ENCODE measurements around the gene DGCR8.
"Not testable (repeated sequence)": the region's sequence is repeated elsewhere in the genome, so short reads cannot be mapped to it uniquely, and the experiment has no call there.

The DGCR8 gene

DNA sequence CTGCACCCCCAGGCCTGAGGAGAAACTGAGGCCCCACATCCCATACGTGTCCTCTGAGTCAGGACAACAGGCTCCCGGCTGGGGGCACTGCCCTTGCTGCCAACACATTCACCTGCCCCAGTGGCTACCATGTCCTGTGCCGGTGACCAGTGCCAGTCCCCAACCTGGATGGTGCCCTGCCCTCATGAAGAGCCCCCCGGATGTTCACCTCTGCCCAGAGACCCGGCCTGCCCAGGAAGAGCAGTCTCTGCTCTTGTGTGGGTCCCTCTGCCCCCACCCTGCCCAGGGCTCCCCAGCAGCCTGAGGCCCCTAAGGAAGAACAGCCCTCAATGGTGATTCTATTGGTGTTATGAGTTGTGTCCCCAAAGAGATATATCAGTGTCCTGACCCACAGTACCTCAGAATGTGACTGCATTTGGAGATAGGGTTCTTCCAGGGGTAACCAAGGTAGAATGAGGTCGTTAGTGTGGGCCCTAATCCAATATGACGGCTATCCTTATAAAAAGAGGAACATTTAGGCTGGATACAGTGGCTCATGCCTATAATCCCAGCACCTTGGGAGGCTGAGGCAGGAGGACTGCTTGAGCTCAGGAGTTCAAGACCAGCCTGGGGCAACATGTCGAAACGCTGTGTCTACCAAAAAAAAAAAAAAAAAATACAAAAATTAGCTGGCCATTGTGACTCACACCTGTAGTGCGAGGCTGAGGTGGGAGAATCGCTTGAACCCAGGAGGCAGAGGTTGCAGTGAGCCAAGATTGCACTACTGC is 13.2 kb upstream of the DGCR8 start:
- DNase-seq = no peak

DNA sequence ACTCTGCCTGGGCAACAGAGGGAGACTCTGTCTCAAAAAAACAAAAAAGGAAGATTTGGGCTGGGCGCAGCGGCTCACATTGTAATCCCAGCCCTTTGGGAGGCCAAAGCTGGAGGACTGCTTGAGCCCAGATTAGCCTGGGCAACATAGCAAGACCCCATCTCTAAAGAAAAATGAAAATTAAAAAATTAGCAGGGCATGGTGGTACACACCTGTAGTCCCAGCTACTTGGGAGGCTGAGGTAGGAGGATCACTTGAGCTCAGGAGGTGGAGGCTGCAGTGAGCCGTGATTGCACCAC is 12.7 kb upstream of the DGCR8 start:
- DNase-seq = not testable (repeated sequence)

DNA sequence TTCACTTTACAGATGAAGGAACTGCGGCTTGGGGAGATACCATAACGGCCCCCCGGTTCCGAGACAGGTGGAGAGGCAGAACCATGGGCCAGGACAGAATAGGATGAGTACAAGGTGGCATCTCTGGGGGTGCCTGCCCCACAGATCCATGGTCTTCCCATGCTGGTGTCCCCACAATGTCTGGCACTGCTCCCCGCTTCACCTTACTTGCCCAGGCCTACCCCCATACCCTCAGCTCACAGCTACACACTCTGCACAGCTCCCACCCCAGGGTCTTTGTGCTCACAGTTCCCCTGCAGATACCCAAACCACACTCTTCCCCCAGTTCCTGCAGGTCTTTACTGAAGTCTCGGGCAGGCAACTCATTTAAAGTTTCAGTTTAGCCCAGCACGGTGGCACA is 11.4 kb upstream of the DGCR8 start:
- DNase-seq = no peak

DNA sequence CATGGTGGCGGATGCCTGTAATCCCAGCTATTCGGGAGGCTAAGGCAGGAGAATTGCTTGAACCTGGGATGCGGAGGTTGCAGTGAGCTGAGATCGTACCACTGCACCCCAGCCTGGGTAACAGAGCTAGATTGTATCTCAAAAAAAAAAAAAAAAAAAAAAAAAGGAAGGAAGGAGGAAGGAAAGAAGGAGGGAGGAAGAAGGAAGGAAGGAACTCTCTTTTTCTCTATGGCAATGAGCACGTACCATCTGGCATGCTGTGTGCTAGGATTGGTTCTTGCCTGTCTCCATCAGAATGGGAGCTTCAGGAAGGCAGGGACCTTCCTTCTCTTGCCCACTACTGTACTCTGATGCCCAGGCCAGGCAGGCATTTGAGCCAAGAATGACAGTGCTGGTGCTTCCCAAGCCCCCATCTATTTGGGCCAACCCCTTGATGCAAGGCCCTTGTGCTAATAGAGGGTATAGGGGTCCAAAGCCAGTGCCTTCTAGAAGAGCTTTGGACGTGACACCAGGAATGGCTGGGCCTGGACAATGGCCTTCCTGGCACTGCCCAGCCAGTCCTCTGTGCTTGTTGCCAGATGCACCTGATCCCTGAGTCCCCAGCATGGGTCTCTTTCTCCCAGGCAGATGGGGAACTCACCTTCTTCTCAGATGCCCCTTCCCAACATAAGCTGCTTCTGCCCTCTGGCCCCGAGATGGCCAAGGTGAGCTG is 10.6 kb upstream of the DGCR8 start:
- no peak for DNase-seq

DNA sequence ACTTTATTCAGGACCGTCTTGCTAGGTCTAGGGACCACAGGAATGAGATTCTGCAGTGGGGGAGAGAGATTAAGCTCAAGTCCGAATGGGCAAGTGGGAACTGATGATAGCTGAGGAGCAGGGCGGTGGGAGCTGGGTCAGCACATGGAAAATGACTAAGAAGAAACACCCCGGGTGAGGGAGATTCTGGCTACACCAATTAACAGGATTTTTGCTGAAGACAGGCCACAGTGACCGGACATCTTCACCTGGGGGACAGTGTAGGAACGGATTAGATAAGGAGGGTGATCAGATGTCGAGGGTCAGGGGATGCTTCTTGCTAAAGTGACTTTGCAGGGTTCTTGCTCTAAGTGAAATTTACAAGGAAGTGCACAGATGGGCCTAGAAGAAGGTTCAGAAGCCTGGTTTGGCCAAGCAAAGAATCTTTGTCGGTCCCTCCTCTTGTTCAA is 8.5 kb upstream of the DGCR8 start:
- DNase-seq = no peak

DNA sequence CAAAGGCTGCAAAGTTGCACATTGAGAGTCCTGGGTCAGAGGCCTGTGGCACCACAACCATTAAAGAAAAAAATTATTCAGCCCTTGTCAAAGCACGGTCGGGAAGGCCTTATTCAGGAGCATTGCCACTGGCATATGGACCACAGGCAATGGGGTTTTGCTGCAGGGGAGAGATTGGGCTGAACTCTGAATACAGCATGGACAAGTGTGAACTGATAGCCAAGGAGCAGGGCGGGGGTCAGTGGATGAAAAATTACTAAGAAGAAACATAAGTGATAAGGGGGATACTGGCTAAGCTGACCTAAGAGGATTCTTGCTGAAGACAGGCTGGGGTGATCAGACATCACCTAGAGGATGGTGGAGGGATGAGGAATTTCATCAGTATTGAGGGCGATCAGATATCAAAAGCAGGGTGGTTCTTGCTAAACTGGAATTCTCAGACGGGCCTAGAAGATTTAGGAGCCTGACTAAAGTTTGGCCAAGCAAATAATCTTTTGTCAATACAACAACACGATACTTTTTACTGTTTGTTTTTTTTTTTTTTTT is 3.3 kb upstream of the DGCR8 start:
- DNase-seq = no peak

DNA sequence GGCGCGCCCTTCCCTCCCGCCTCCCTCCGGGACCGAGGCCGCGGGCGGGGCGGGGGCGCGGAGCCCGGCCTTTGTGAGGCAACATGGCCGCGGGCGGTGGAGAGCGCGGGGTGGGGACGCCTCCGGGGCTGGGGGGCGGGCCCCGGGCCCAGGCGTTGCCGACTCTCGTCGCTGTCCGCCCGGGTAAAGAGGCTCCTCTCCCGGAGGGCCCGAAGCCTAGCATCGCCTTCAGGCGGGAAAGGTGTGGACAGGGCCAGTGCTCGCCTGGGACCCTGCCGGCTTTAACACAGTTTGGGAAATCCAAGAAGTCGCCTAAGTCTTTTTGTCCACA is 369 bp downstream of the DGCR8 start:
- DNase-seq = peak; percentile 58

DNA sequence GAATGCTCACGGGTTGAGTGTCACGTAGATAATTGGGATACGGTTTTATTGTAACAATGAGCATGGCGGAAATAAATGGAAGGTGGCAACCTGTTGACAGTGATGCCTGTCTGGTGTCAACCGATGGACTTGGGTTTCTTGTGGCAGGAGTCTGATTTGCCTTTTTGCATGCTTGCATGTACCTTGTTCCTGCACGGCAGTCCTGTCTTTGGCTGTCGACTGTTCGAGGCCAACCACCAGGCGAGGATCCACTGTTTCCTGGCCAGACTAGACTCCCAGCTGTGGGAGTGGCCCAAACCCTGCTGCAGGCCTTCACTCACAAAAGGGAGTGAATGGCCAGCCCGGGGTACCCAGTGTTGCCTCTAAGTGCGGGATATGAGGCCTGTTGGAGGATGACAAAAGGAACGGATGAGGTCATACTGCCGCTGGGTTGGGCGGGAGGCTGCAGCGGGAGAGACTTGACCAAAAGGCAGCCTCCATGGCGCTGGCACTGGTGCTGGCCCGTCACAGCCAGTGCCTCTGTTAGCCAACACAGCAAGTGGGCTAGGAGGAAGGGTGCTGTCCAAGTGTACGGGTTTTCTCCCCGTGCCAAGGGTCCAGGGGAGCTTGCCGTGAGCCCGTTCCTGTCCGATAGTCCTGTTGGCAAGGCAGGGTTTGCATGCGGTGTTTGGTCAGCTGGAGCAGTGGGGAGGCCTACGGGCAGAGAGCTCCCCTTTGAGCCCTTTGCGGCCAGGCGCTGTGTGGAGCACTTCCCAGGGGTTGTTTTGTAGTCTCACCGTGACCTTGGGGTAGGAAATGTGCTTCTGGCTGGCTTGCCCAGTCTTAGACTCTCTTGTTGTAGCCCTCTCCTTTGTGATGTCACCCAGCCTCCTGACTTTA is 974 bp downstream of the DGCR8 start:
- peak; percentile 44 for DNase-seq

DNA sequence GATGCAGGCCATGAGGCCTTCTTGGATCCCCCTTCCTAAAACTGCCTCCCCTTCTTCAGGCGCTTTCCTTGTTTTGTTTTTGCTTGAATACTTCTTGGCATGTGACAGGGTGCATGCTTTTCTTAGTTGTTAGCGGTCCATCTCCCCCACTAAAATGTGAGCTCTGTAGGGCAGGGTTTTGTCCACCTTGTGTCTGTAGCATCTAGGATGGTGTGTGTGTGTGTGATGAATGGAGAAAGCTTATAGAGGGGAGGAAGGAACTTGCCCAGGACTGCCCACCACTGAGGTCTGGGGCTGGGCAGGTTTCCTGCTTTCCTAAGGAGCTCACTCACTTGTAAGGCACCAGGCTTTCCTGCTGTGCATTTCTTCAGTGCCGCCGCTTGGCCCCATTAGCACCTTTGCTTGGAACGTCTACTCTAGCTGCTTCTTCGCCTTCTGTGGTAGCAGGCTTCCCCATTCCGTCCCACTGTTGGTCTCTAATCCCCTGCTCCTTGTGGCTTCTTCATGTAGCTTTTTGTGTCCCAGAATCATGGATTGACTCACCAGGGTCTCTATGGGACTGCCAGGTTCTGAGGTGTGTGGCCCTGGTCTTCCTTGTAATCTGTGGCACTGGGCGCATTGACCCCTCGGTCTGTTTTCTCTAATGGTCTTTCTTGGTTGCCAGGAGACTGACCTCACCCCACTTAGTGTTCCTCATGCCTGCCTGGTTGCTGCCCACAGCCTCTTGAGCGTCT is 3.3 kb downstream of the DGCR8 start:
- no peak for DNase-seq

DNA sequence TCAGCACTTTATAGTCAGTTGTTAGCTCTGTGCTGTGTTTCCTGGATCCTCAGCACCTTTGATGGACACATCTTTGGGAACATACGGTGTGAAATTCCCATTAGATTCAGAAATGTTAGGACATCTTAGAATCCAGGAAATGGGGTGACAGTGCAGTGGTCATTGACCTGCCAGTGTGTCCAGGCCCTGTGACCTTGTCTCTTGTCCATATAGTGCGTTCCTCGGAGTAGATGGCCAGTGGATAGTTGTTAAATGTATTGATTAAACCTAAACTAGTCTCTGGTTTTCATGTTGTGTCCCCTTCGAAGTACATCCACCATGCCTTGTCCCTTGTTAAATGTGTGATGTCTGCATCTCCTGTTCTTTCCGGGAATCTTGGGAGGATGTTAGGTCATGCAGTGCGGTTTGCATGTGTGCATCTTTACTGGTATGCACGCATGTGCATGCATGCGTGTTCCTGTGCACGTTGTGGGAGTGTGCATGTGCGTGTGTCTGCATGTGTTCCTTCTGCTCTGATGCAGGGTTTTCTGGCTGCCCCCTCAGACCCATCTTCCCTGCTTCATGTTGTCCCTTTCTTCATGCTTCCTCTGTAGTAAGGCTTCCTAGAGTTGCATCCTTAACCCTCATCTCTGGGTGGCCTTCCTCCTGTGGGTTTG is 4.0 kb downstream of the DGCR8 start:
- DNase-seq = no peak

DNA sequence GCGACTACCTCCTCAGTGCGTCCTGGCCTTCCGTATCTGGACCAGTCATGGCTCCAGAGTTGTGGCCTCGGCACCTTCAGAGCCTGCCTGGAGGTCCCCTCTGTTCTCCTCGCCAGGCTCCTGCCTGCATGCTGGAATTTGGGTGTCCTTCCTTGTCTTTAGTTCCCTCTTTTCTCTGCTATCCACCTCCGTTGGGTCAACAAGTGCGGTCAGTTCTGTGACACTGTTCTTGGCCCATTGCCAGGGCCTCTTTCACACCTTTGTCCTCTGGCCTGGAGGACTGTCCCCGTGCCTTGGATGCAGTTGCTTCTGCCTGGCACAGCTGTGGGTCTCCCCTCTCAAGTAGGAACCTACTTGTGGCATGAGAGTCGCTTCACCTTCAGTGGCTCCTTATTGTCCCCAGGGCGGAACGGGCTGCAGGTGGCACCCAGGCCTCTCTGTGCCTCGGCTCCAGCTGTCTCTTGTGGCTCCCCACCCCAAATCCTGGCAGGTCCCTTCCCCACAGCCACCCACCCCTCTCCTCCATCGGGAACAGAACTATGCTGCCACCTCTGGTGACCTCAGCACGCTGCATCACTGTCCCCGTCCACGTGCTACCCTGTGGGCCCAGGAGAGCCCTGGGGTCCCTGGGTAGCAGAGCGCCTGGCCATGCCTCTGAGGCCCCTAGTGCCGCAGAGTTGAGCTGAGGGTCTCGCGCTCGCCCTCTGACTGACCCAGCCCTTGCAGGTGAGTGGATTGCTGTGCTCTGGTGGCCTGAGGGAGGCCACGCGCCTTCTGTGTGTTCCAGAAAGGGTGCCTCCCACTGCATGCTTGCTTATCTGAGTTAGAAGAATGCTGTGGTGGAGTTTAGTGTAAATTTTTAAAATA is 4.7 kb downstream of the DGCR8 start:
- DNase-seq = no peak

DNA sequence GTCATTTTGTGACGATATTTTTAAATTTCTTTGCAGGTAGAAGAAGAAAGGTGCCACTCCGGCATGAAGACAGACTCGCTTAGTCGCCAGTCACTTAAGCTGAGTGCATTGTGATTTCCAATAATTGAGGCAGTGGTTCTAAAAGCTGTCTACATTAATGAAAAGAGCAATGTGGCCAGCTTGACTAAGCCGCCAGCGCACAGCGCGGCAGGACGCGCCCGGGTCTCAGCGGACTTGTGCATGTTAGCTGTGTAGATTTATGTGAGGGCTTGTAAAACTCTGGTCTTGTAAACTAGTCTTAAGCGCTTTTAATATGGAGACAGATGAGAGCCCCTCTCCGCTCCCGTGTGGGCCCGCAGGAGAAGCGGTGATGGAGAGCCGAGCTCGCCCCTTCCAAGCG is 5.6 kb downstream of the DGCR8 start:
- no peak for DNase-seq

DNA sequence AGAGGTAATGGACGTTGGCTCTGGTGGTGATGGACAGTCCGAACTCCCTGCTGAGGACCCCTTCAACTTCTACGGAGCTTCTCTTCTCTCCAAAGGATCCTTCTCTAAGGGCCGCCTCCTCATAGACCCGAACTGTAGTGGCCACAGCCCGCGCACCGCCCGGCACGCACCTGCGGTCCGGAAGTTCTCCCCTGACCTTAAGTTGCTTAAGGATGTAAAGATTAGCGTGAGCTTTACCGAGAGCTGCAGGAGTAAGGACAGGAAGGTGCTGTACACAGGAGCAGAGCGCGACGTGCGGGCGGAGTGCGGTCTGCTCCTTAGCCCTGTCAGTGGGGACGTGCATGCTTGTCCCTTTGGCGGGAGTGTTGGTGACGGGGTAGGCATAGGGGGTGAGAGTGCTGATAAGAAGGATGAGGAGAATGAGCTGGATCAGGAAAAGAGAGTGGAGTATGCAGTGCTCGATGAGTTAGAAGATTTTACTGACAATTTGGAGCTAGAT is 6.1 kb downstream of the DGCR8 start:
- DNase-seq = no peak

DNA sequence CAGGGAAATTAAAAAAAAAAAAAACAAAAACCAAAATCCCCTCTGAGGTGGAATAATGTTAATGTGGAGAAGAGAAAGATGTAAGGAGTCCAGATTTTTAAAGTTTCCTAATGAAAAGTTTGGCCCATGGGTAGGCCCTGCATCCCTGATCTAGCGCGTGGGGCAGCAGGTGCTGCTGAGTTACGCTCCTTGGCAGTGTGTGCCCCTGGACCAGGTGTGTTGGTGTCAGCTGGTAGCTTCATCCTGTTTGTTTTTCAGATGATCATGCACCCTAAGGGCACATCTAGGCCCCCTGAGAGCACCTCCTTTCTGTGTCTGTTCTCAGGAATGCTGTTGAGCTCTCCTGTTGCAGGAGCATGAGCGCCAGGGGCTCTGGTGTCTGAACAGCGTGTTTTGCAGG is 6.7 kb downstream of the DGCR8 start:
- DNase-seq = no peak

DNA sequence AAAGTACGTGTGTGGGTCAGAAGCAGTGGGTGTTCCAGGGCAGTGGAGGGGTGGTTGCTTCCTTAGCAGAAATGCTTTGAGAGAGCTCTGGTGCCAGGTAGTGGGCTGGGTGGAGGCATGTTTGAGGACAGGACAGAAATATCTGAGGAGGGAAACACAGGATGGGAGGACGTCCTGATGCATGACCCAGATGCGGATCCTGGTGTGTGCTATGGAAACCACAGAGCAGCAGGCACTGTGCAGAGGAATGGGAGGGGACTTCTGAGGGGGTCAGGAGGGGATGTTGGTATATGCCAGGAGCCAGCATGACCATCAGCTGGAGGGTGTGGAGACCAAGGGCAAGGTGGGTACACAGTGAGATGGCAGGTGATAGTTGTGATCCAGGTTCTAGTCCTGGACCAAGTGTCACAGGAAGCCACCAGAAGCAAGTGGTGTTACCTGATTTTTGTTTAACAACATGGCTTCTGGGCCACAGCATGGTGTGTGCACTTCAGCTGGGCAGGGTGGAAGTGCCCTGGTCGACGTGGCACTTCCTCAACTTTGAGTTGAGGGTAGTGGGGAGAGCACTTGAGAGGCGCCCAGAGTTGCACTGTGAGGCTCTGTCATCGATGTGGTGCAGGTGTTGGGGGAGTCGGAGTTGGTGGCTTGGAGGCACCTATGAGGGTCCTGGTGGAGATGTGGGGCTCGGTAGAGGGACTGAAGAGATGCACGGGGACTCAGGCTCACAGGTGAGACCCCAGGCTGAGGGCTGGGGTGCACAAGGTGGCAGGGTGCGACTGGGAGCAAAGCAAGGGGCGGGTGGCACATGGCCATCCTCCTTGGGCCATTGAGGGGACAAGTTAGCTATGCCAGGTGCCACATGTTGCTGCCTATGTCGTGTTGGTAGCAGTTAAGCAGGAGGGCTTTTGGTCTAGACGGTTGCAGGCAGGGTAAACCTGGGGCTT is 7.5 kb downstream of the DGCR8 start:
- DNase-seq = no peak

DNA sequence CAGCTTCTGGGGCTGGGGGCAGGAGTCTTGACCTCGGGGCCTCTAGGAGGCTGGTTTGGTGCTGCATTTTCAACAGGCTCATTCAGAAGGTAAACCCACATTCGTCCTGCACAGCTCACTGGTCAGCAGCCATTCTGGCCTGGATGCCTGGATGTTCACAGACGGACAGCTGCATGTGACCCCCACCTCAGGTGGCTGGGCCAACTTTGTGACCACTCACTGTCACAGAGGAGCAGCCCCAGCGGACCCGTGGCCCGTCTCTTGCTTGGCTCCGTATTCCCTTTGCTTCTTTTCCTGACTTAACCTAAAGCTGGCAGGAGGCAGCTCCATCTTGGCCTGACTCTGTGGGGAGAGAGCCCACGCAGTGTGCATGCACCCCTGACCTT is 8.2 kb downstream of the DGCR8 start:
- no peak for DNase-seq

DNA sequence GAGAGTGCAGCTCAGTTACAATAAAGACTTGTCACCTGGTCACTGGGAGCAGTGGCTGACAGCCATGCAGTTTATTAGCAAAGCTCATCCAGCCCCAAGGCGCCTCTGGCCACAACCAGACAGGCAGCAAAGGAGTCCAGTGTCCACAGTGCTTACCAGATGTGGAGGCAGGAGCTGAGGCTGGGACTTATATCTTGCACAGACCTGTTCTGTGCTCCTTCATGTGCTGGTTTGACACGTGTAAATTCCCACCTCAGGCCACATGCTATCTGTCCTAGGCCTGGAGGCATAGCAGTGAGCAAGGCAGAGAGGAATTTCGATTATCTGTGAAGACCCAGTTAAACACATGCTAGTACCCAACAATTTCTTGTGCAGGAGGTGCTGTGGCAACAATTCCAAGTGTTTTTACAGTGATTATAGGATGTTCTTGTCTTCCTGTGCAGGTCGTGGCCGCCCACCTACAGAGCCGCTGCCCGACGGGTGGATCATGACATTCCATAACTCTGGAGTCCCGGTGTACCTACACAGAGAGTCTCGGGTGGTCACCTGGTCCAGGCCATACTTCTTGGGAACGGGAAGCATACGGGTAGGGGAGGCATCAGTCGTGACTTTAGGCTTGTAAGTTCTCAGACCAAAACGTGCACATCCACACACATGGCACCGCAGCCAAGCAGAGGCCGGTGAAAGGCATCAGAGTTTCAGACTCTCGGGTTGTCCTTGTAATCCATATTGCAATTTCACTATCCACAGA is 9.4 kb downstream of the DGCR8 start:
- no peak for DNase-seq

DNA sequence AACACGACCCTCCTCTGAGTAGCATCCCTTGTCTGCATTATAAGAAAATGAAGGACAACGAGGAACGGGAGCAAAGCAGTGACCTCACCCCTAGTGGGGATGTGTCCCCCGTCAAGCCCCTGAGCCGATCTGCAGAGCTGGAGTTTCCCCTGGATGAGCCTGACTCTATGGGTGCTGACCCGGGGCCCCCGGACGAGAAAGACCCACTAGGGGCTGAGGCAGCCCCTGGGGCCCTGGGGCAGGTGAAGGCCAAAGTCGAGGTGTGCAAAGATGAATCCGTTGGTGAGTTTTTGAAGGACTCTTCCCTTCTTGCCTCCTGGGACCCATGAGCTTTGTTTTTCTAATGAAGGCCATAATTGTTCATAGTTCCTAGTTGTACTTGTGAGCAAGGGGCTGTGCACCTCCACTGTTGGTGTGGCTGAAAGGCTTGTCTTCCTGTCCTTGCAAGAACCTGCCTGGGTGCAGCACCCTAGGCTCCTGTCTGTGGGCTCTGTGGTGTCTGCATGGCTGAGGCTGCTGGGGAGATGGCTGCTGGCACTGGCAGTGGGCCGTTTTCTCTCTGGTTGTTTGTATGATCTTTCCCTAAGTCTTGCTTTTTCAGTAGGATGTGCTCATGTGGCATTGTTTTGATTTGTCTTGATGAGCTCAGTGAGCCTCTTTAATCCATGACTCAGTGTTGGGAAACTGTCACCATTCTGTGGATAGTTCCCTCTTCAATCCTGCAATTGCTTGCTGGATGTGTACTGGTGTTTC is 10.1 kb downstream of the DGCR8 start:
- DNase-seq = no peak
